Measurements from ENCODE around the gene DBP.

The DBP gene

DNA sequence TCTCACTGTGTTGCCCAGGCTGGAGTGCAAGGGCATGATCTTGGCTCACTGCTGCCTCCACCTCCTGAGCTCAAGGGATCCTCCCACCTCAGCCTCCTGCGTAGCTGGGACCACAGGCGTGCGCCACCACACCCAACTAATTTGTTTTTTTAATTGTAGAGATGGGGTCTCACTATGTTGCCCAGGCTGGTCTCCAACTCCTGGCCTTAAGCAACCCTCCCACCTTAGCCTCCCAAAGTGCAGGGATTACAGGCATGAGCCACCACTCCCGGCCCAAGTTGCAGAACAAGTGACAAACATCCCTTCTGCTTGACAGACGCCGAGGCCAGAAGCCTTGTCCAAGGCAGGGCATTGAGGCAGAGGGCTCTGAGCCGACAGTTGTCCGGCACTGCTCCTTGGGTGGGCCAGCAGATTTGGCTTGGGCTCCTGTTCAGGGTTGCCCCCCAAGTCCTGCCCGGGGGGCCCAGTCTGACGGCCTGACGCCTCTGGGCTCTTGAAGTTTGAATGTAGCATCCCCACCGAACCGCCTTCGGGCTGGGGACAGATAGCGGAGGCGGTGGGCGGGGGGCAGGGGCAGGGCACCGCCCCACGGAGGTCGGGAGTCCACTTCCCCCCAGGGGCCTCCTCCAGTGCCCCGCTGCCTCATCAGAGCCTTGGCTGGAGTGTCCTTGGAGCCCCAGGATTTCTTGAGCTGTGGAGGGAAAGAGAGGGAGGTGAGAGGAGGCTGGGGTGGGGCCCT, 36.3 kb downstream of the DBP start:
- H3K4me1 ChIP-seq (ENCODE audit: control insufficient read depth, insufficient read depth, low read length, poor library complexity, severe bottlenecking): peaks cover 11% of the 10 kb centered on the region
- H3K27ac ChIP-seq (ENCODE audit: insufficient read depth, low read length, poor library complexity, severe bottlenecking): no peak overlapping the region

DNA sequence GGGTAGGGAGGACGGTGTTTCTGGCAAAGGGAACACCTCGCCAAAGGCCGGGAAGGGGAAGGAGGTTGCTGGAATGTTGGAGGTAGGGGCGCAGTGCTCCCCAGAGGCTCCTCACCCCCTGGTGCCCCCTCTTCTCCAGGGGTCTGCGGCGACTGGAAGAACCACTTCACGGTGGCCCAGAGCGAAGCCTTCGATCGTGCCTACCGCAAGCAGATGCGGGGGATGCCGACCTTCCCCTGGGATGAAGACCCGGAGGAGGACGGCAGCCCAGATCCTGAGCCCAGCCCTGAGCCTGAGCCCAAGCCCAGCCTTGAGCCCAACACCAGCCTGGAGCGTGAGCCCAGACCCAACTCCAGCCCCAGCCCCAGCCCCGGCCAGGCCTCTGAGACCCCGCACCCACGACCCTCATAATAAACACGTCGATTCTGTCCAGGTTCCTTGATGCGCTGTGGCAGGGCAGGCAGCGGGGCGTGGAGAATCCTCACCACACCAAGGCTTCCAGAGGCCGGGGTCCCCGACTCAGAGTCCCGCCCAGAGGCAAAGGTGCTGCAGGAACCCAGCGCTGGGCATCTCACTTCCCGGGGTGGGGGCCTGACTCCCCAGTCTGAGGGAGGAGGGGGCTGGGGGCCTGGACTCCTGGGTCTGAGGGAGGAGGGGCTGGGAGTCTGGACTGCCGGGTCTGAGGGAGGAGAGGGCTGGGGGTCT, 38.0 kb downstream of the DBP start:
- no peaks in the 10 kb centered on the region for H3K36me3 ChIP-seq (ENCODE audit: control insufficient read depth, insufficient read depth, low read length)
- H3K9me3 ChIP-seq (ENCODE audit: control insufficient read depth, low read length): no peaks in the 10 kb centered on the region
- peaks cover 13% of the 10 kb centered on the region for H3K4me1 ChIP-seq (ENCODE audit: control insufficient read depth, insufficient read depth, low read length, poor library complexity, severe bottlenecking)
- no peak overlapping the region for H3K27ac ChIP-seq (ENCODE audit: insufficient read depth, low read length, poor library complexity, severe bottlenecking)
- no peaks in the 10 kb centered on the region for H3K27me3 ChIP-seq (replicated peaks; ENCODE audit: control insufficient read depth, insufficient read depth, low read length, poor library complexity, severe bottlenecking)
- H3K4me3 ChIP-seq (ENCODE audit: insufficient read depth, low read depth, low read length, poor library complexity, severe bottlenecking): no peak overlapping the region
- no peak for DNase-seq

More for the DNA sequence above, 36.3 kb downstream of the DBP start:
- Histone ChIP-seq H3K36me3 (ENCODE audit: control insufficient read depth, insufficient read depth, low read length) (no peaks in the 10 kb centered on the region), H3K27me3 (replicated peaks; ENCODE audit: control insufficient read depth, insufficient read depth, low read length, poor library complexity, severe bottlenecking) (no peaks in the 10 kb centered on the region), H3K4me3 (ENCODE audit: insufficient read depth, low read depth, low read length, poor library complexity, severe bottlenecking) (no peak overlapping the region), H3K9me3 (ENCODE audit: control insufficient read depth, low read length) (no peaks in the 10 kb centered on the region)
- no peak for DNase-seq

DNA sequence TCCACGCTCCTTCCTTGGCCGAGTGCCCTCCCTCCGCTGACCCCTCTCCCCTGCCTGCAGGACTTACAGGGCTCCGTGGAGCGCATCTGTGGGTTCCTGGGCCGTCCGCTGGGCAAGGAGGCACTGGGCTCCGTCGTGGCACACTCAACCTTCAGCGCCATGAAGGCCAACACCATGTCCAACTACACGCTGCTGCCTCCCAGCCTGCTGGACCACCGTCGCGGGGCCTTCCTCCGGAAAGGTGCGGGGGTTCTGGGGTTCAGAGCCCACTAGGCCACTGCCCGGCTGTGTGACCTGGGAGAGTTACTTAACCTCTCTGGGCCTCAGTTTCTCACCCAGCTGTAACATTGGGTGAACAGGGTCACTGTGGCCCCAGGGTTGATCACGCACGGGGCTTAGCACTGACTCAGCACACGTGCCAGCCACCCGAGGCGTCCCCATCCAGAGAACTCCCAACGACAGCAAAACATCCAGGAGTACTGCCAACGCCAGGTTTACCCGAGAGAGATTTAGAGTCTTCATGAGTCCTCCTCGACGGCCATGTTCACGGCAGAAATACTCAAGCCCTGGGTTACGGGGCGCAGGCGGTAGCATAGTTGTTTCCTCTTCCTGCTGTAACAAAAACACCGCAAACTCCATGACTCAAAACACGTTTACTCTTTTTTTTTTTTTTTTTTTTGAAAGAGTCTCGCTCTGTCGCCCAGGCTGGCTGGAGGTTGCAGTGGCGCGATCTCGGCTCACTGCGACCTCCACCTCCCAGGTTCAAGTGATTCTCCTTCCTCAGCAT, 40.3 kb downstream of the DBP start:
- Histone ChIP-seq H3K4me3 (ENCODE audit: insufficient read depth, low read depth, low read length, poor library complexity, severe bottlenecking) (peak overlapping the region; percentile 31), H3K9me3 (ENCODE audit: control insufficient read depth, low read length) (no peaks in the 10 kb centered on the region), H3K27ac (ENCODE audit: insufficient read depth, low read length, poor library complexity, severe bottlenecking) (peak overlapping the region; percentile 60), H3K27me3 (replicated peaks; ENCODE audit: control insufficient read depth, insufficient read depth, low read length, poor library complexity, severe bottlenecking) (no peaks in the 10 kb centered on the region), H3K4me1 (ENCODE audit: control insufficient read depth, insufficient read depth, low read length, poor library complexity, severe bottlenecking) (peaks cover 16% of the 10 kb centered on the region), H3K36me3 (ENCODE audit: control insufficient read depth, insufficient read depth, low read length) (no peaks in the 10 kb centered on the region)
- DNase-seq: peak; percentile 26 to 40 (median 28)

DNA sequence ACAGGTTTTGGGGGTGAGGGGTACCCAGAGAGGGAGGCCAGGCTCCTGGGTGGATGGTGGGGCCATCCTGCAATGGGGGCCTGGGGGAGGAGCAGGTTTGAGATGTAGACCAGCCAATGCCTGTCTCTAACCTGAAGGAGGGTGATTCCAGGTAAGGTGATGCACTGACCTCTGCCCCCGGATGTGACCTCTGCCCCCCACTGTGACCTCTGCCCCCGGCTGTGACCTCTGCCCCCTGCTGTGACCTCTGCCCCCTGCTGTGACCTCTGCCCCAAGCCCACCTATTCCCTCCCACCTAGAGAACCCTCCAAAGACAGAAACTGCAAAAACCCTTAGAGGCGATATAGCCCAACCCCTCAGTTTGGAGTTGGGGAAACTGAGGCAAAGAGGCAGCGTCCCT, 40.9 kb downstream of the DBP start:
- H3K4me3 ChIP-seq (ENCODE audit: insufficient read depth, low read depth, low read length, poor library complexity, severe bottlenecking): no peak overlapping the region
- peaks cover 16% of the 10 kb centered on the region for H3K4me1 ChIP-seq (ENCODE audit: control insufficient read depth, insufficient read depth, low read length, poor library complexity, severe bottlenecking)
- peak overlapping the region; percentile 60 for H3K27ac ChIP-seq (ENCODE audit: insufficient read depth, low read length, poor library complexity, severe bottlenecking)
- no peaks in the 10 kb centered on the region for H3K9me3 ChIP-seq (ENCODE audit: control insufficient read depth, low read length)
- no peaks in the 10 kb centered on the region for H3K27me3 ChIP-seq (replicated peaks; ENCODE audit: control insufficient read depth, insufficient read depth, low read length, poor library complexity, severe bottlenecking)
- no peaks in the 10 kb centered on the region for H3K36me3 ChIP-seq (ENCODE audit: control insufficient read depth, insufficient read depth, low read length)
- no peak for DNase-seq

DNA sequence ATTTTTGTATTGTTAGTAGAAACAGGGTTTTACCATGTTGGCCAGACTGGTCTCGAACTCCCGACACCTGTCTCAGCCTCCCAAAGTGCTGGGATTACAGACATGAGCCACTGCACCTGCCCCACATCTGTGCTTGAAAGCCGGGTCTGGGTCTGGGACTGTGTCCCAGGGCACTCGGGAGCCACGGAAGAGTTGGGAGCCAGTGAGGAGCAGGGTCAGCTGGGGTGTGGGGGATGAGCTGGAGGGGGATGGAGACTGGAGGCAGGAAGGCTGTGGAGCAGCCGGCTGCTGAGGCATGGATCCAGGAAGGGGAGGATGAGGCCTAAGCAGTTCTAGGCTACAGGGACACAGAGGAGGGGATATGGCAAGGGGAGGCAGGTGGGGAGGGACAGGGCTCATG, 41.3 kb downstream of the DBP start:
- no peak overlapping the region for H3K4me3 ChIP-seq (ENCODE audit: insufficient read depth, low read depth, low read length, poor library complexity, severe bottlenecking)
- H3K27me3 ChIP-seq (replicated peaks; ENCODE audit: control insufficient read depth, insufficient read depth, low read length, poor library complexity, severe bottlenecking): no peaks in the 10 kb centered on the region
- DNase-seq: no peak
- no peaks in the 10 kb centered on the region for H3K36me3 ChIP-seq (ENCODE audit: control insufficient read depth, insufficient read depth, low read length)
- H3K27ac ChIP-seq (ENCODE audit: insufficient read depth, low read length, poor library complexity, severe bottlenecking): no peak overlapping the region
- H3K4me1 ChIP-seq (ENCODE audit: control insufficient read depth, insufficient read depth, low read length, poor library complexity, severe bottlenecking): peaks cover 16% of the 10 kb centered on the region
- H3K9me3 ChIP-seq (ENCODE audit: control insufficient read depth, low read length): no peaks in the 10 kb centered on the region

DNA sequence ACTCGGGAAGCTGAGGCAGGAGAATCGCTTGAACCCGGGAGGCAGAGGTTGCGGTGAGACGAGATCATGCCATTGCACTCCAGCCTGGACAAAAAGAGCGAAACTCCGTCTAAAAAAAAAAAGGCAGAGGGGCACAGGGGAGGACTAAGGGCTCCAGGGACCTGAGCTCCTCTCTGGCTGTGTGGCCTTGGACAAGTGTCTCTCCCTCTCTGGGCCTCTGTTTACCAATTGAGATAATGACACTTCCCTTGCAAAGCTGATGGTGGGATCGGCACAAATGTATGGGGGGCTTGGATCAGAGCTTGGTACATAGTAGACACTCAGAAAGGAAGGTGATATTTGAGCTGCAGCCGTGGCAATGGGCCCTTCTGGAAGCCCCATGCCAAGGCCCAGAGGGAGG, 42.0 kb downstream of the DBP start:
- no peak for DNase-seq
- Histone ChIP-seq H3K4me1 (ENCODE audit: control insufficient read depth, insufficient read depth, low read length, poor library complexity, severe bottlenecking) (peaks cover 16% of the 10 kb centered on the region), H3K36me3 (ENCODE audit: control insufficient read depth, insufficient read depth, low read length) (no peaks in the 10 kb centered on the region), H3K27me3 (replicated peaks; ENCODE audit: control insufficient read depth, insufficient read depth, low read length, poor library complexity, severe bottlenecking) (no peaks in the 10 kb centered on the region), H3K9me3 (ENCODE audit: control insufficient read depth, low read length) (no peaks in the 10 kb centered on the region), H3K27ac (ENCODE audit: insufficient read depth, low read length, poor library complexity, severe bottlenecking) (no peak overlapping the region), H3K4me3 (ENCODE audit: insufficient read depth, low read depth, low read length, poor library complexity, severe bottlenecking) (no peak overlapping the region)

DNA sequence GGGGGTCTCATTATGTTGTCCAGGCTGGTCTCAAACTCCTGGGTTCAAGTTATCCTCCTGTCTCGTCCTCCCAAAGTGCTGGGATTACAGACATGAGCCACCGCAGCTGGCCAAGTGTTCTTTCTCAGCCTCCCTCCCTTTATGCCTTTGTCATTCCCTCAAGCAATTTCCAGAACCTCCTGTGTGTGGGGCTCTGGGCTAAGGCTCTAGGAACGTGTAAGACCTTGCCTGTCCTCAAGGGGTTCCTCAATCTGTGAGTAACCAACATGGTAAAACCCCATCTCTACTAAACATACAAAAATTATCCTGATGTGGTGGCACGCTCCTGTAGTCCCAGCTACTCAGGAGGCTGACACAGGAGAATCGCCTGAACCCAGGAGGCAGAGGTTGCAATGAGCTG, 46.2 kb downstream of the DBP start:
- no peaks in the 10 kb centered on the region for H3K36me3 ChIP-seq (ENCODE audit: control insufficient read depth, insufficient read depth, low read length)
- H3K27me3 ChIP-seq (replicated peaks; ENCODE audit: control insufficient read depth, insufficient read depth, low read length, poor library complexity, severe bottlenecking): no peaks in the 10 kb centered on the region
- DNase-seq: no peak
- no peaks in the 10 kb centered on the region for H3K9me3 ChIP-seq (ENCODE audit: control insufficient read depth, low read length)
- H3K27ac ChIP-seq (ENCODE audit: insufficient read depth, low read length, poor library complexity, severe bottlenecking): no peak overlapping the region
- peaks cover 12% of the 10 kb centered on the region for H3K4me1 ChIP-seq (ENCODE audit: control insufficient read depth, insufficient read depth, low read length, poor library complexity, severe bottlenecking)
- no peak overlapping the region for H3K4me3 ChIP-seq (ENCODE audit: insufficient read depth, low read depth, low read length, poor library complexity, severe bottlenecking)

DNA sequence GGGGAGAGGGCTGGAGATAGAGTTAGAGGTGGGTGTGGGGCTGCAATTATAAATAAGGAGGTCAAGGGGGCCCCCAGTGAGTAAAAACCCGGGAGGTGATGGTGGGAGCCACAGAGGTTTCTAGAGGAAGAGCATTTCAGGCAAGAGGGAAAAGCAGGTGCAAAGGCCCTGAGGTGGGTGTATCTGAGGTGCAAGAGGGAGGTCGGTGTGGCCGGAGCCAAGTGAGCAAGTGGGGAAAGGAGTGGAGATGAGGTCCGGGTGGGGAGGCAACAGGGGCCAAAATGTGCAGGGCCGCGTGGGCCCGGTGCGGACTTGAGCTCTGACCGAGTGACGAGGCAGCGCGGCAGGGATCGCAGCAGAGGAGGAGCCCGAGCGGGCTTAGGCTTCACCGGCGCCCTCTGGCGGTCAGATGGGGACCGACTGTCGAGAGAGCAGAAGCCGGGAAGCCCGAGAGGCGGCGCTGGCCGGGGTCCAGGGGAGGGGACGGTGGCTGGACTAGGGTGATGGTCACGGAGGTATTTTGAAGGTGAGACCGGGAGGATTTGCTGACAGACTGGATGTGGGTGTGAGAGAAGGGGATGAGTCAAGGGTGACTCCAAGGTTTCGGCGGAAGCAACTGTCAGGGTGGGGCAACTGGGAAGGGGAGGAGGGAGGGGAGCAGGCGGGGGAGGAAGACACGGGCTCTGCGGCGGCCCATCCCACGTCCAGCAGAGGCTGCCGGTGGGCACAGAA, 48.3 kb downstream of the DBP start:
- Histone ChIP-seq H3K4me3 (ENCODE audit: insufficient read depth, low read depth, low read length, poor library complexity, severe bottlenecking) (peak overlapping the region; percentile 43), H3K27ac (ENCODE audit: insufficient read depth, low read length, poor library complexity, severe bottlenecking) (peak overlapping the region; percentile 16), H3K9me3 (ENCODE audit: control insufficient read depth, low read length) (no peaks in the 10 kb centered on the region), H3K27me3 (replicated peaks; ENCODE audit: control insufficient read depth, insufficient read depth, low read length, poor library complexity, severe bottlenecking) (no peaks in the 10 kb centered on the region), H3K4me1 (ENCODE audit: control insufficient read depth, insufficient read depth, low read length, poor library complexity, severe bottlenecking) (peaks cover 8% of the 10 kb centered on the region), H3K36me3 (ENCODE audit: control insufficient read depth, insufficient read depth, low read length) (no peaks in the 10 kb centered on the region)
- peak; percentile 64 to 81 (median 74) for DNase-seq

DNA sequence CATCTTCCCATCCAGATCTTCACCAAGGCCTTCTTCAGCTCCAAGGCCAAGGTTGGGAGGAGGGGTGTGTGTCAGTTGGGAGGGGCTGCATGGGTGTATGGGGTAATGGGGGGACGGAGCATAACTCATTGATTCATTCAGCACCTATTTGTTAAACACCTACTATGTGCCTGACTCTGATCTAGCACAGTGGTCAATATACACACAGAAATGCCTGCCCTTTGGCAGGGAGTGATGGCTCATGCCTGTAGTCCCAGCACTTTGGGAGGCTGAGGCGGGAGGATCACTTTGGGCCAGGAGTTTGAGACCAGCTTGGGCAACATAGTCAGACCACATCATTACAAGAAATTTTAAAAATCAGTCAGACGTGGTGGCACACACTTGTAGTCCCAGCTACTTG, 49.8 kb downstream of the DBP start:
- Histone ChIP-seq H3K4me1 (ENCODE audit: control insufficient read depth, insufficient read depth, low read length, poor library complexity, severe bottlenecking) (peaks cover 5% of the 10 kb centered on the region), H3K27ac (ENCODE audit: insufficient read depth, low read length, poor library complexity, severe bottlenecking) (no peak overlapping the region), H3K36me3 (ENCODE audit: control insufficient read depth, insufficient read depth, low read length) (no peaks in the 10 kb centered on the region), H3K4me3 (ENCODE audit: insufficient read depth, low read depth, low read length, poor library complexity, severe bottlenecking) (no peak overlapping the region), H3K9me3 (ENCODE audit: control insufficient read depth, low read length) (no peaks in the 10 kb centered on the region), H3K27me3 (replicated peaks; ENCODE audit: control insufficient read depth, insufficient read depth, low read length, poor library complexity, severe bottlenecking) (no peaks in the 10 kb centered on the region)
- DNase-seq: no peak
